NCI-H1092 treated with DMSO at 0.1 percent for 48 hours (cell line): ENCODE measurements around the gene FAM240A.
"Not testable (repeated sequence)": the region's sequence is repeated elsewhere in the genome, so short reads cannot be mapped to it uniquely, and the experiment has no call there.

Experiments used
- DNase-seq: peaks from one replicate; lab custom pipeline; 2025; lab: John Stamatoyannopoulos, UW

Gene FAM240A

DNA sequence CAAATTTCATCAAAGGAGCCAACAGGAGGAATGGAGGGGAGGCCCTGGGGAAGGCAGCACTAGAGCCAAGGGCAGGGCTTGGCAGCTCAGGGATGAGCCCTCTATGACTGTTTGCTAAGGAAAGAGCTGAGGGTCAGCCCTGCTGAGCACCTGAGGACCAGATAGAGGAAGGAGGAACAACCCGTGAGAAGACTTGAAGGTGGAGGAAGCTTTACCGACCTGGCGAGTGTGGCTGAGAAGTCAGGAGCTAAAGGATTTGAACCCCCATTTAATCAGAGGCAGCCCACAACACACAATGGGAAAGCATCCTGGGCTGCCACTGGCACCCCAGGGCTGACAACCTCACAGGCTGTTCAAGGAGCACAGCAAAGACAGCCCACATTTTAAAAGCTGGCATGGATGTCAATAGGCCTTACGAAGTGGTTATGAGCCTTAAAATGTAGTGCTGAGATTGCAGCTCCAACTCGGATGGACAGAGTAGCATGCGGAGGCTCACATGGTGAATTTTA, 25.5 kb upstream of the FAM240A start:
- DNase-seq: no peak

GRCh38 chr3:46587268-46587667, 25.1 kb upstream of the FAM240A start:
- DNase-seq: not testable (repeated sequence)

DNA sequence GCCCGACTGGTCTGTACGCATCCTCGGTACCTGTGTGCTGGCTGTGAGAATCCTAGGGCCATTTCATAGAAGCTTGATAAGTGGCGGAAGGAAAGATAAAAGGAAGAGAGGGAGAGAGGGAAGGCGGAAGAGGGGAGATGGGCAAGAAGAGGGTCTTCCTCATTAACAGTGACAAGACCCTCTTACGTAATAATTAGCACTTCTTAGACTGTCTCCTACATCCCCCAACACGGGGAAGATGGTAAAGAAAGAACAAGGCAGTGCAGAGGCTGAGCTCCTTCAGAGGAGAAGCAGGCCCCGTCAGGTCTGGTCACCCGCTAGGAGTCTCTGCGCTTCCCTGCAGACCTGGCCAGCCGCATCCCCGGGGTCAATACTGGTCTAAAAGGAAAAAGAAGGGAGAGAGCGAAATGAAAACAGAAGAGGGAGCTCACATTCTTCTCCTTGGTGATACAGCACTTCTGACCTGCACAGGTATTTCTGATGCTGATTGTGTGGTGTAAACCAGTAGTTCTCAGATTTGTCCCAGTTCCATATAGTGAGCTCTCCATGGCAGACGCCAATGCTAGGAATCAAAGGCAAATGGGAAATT, 19.0 kb upstream of the FAM240A start:
- no peak for DNase-seq

- no peak for DNase-seq
Observed at GRCh38 chr3:46593979-46594378, 18.3 kb upstream of the FAM240A start.

DNA sequence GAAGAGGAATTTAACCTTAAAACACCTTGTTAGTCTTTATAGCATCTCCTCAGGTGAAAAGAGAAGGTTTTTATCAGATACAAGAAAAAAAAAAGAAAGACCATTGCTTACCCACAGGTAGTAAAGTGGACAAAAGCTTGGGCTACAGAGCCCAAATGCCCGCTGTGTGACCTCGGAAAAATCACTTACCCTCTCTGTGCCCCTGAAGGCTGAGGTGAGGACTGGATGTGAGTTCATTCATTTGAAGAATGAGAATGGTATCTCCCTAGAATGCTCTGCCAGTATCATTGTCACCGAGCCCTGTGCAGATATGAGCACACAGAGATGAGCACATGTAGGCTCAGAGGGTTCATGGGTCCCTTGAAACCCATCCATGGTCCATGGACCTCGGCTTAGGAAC, 17.6 kb upstream of the FAM240A start:
- no peak for DNase-seq

GRCh38 chr3:46595819-46596314, 16.5 kb upstream of the FAM240A start:
- DNase-seq: no peak

DNA sequence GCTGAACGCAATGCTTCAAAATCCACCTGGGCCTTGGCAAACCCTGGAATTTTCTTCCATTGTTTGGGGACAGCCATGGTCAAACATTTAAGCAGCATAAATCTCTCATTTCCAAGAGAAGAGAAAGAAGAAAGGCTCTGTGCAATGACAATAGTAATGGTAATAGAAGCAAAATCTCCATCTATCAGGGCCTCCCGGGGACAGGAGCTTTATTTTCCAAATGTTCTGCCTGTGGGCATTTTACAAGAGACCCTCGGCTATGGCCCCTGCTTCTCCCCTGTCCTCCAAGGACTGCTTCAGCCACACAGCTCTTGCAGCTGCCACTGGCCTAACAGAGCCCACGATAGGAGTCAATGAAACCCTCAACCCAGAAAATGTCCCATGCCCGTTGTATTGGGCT, 12.7 kb upstream of the FAM240A start:
- no peak for DNase-seq

- DNase-seq: no peak
Observed at GRCh38 chr3:46603446-46604046, 8.8 kb upstream of the FAM240A start.

DNA sequence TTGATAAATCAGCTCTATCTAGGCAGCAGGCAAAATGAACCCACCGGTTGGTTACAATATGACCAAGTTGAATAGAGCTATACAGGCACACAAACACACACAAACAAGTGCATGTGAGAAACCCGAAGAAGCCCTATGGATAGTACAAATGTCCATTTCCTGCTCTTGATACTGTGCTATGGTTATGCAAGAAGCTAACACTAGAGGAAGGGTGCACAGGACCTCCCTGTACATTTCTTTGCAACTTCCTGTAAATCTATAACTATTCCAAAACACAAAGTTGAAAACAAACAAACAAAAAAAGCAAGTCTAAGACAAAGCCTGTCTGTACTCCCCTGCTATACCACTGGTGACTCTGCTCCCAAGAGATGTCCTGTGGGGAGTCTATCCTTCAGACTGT, 8.2 kb upstream of the FAM240A start:
- DNase-seq: no peak

DNA sequence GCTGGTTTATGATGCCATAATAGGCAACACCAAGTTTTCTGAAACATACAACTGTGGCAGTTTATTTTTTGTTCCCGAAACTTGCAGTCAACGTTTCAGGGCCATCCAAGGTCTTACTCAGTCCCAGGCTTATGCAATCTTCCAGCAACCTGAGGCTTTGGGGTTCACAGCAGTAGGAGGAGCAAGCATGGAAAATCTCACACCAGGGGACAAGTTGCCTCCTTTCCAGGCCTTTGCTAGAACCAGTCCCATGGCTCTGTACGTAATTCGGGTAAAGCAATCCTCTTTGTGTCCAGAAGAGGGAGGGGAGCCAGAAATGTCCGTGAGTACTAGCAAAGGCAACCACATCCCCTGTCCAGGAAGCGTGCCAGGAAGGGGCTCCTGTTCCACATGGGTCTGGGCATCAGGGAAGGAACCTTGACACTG, 4.7 kb upstream of the FAM240A start:
- no peak for DNase-seq

GRCh38 chr3:46609212-46609721, 3.1 kb upstream of the FAM240A start:
- DNase-seq: no peak

GRCh38 chr3:46609944-46610722, 2.2 kb upstream of the FAM240A start:
- no peak for DNase-seq

- no peak for DNase-seq
Observed at GRCh38 chr3:46613313-46614005, 1.1 kb downstream of the FAM240A start.

DNA sequence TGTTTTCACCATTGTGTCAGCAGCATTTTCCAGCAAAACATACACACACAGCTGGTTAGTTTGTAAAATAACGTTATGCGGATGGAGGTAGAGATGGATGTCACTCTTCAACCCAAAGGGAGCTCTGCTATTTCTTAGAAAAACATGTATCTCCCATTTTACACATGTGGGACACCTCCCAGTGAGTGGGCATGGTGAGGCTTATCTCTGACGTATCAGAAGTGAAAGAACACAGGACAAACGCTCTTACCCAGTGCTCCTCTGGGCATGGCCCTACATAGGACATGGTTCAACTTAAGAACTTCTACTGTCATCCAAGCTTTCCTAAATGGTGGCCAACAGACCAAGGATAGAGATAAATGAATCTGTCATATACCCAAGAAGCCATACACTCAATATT, 2.1 kb downstream of the FAM240A start:
- DNase-seq: no peak

DNA sequence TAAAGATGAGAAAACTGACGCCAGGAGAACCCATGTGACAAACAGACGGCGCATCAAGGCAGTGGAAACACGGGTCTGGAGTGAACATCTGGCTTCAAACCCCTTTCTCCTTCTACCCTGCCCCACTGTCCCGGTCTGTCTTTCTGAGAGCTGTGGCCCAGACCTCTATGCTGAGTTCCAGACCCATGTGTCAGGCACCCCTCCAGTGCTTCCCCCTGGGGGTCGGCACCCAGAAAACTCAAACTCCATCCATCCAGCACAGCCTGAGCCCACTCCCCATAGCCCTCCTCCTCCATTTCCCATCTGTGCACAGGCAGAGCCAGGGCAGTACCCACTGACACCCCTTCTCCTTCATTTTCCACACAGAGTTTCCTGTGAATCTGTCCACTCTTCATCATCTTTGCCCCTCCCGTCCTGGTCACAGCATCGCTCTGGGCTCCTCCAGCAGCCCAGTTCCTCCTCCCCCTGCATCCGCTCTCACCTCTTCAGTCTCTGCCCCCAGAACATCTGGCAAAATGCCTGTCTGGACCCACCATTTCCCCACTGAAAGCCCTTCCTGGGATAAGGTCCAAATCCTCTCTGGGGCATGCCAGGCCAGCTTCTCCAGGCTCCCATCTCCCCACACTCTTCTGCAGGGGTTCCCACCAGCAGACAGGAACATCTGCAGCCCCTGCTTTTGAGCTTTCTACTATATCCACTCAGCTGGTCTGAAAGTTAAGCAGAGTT, 2.9 kb downstream of the FAM240A start:
- no peak for DNase-seq

GRCh38 chr3:46615976-46616375, 3.7 kb downstream of the FAM240A start:
- DNase-seq: no peak

- DNase-seq: no peak
Observed at GRCh38 chr3:46617941-46618340, 5.6 kb downstream of the FAM240A start.

GRCh38 chr3:46619845-46620778, 7.8 kb downstream of the FAM240A start:
- DNase-seq: no peak

DNA sequence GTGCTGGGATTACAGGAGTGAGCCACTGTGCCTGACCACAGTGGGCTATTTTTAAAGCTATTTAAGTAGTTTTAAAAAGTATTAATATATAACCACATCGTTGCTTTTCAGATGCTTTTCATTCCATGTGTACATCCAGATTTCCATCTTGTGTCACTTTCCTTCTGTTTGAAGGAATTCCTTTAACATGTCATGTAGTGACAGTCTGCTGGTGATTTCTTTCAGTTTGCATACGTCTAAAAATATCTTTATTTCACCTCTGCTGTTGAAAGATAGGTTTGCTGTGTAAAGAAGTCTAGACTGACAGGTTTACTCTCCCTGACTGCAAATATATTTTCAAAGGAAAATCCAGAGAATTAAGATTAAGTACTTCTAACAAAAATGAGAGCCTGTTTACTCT, 12.2 kb downstream of the FAM240A start:
- no peak for DNase-seq

DNA sequence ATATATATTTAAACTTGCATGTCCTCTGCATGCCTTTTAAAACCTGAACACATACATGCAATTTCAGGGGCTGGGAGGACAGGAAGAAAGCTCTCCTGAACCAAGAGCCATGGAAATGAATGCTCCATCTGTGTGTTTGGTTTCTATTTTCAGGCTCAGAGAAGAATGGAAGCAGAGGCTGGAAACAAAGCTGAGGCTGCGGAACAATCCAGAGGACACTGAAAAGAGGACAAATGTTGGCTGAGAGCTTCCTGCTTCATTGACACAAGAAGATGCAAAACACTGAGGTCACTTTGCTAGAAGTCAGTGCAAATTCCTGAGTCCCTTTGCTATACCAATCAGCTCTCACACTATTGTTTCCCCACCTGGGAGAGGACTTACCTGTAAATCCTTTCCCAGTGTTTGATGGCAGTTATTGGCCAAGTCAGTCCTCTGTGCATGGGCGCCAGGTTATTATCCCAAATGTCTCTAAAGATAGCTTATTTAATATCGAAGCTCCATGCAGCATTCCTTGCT, 12.7 kb downstream of the FAM240A start:
- no peak for DNase-seq
